HepG2 (cell line): ENCODE measurements around the gene SRRM4. TPM values are rescaled to one million over a fixed set of nuclear protein-coding genes. Genes with fewer than 3 reads are reported as not detected.

Experiments used
- ATAC-seq: fragments of 200-7000 bp; cut with Tn5 transposase; 3 replicates; pipeline ENCODE4 v1.9.1; 2020; ENCODE audit warnings: mild to moderate bottlenecking, moderate library complexity
- BruUV-seq: library from RNA; stranded (reverse); fragments of 400-500 nt; replicated peaks from 2 replicates; lab custom pipeline; 2021; lab: Mats Ljungman, UMichigan
- CTCF ChIA-PET: fragments of 300-600 bp; formaldehyde crosslinking; extraction: SDS; loops from one replicate; lab custom pipeline; 2021; ENCODE audit warnings: low total read pairs, inconsistent platforms, low intra/inter-chr PET ratio; lab: Yijun Ruan, JAX
- POLR2A ChIA-PET: fragments of 350-600 bp; sonication (Branson Sonifier 250); formaldehyde crosslinking; loops from one replicate; lab custom pipeline; 2020; ENCODE audit warnings: antibody characterized with exemption, inconsistent platforms; lab: Yijun Ruan, JAX
- DNase-seq: peaks from one replicate; pipeline ENCODE4 v3.0.0-alpha.2; 2015; ENCODE audit warnings: low spot score
- FAIRE-seq: peaks from 3 replicates; lab custom pipeline; 2011; peaks lifted over from hg19 to GRCh38; lab: Jason Lieb, UNC
- H2AFZ ChIP-seq: one replicate; pipeline ENCODE4 v1.6.1; 2011; ENCODE audit warnings: low read length, inconsistent platforms
- H3K27ac ChIP-seq: fragments of 300-600 bp; 3 replicates; pipeline ENCODE4 v1.8.0; 2011; ENCODE audit warnings: mixed run types, mild to moderate bottlenecking, mixed read lengths, low read length, inconsistent platforms; ENCODE audit not compliant: insufficient read depth; ENCODE audit errors: extremely low read length
- H3K27me3 ChIP-seq, 2 experiments: fragments of 200-600 bp in 1 of 2; 2 replicates in 1 of 2; 3 replicates in 1 of 2; pipeline versions ENCODE4 v1.6.0 to v1.8.0; 2011; ENCODE audit warnings: low read length in 2 of 2, mild to moderate bottlenecking in 2 of 2, moderate library complexity in 2 of 2, inconsistent platforms in 1 of 2; ENCODE audit not compliant: insufficient read depth in 2 of 2, control insufficient read depth in 1 of 2
- H3K36me3 ChIP-seq, 2 experiments: fragments of 200-600 bp in 1 of 2; replicated peaks in 1 of 2; 2 replicates in 1 of 2; 3 replicates in 1 of 2; pipeline versions ENCODE4 v1.5.1 to v1.8.0; 2011; ENCODE audit warnings: low read length in 2 of 2, inconsistent platforms in 1 of 2; ENCODE audit not compliant: insufficient read depth in 2 of 2, control insufficient read depth in 1 of 2
- H3K4me1 ChIP-seq: 2 replicates; pipeline ENCODE4 v1.5.1; 2012; ENCODE audit warnings: low read length, inconsistent platforms; ENCODE audit not compliant: insufficient read depth
- H3K4me2 ChIP-seq: 2 replicates; pipeline ENCODE4 v1.6.0; 2011; ENCODE audit warnings: low read depth, low read length, inconsistent platforms
- H3K4me3 ChIP-seq, 3 experiments: fragments of 200-600 bp in 1 of 3; sonication (generic), shearing (Covaris generic) in 1 of 3; replicated peaks in 1 of 3; 2 replicates each; pipeline ENCODE4 v1.5.1; 2011 to 2016; ENCODE audit warnings: low read length in 3 of 3, inconsistent platforms in 2 of 3, low read depth in 2 of 3, mild to moderate bottlenecking in 2 of 3, control low read depth in 1 of 3, mixed read lengths in 1 of 3; ENCODE audit not compliant: insufficient read depth in 1 of 3
- H3K79me2 ChIP-seq: one replicate; pipeline ENCODE4 v1.6.1; 2011; ENCODE audit warnings: low read length, inconsistent platforms; ENCODE audit not compliant: insufficient read depth
- H3K9ac ChIP-seq: 2 replicates; pipeline ENCODE4 v1.6.0; 2011; ENCODE audit warnings: mild to moderate bottlenecking, low read depth, low read length, inconsistent platforms; ENCODE audit not compliant: insufficient read depth
- H3K9me3 ChIP-seq: 2 replicates; pipeline ENCODE4 v1.5.1; 2012; ENCODE audit warnings: mild to moderate bottlenecking, low read length
- H4K20me1 ChIP-seq: 2 replicates; pipeline ENCODE4 v1.6.0; 2011; ENCODE audit warnings: inconsistent platforms, mild to moderate bottlenecking, low read length, moderate library complexity; ENCODE audit not compliant: insufficient read depth
- KDM5B ChIP-seq: sonication (generic); formaldehyde crosslinking; IDR thresholded peaks from 2 replicates; pipeline ENCODE4 v1.4.0; 2020; ENCODE audit warnings: missing genetic modification reagents, mild to moderate bottlenecking, borderline replicate concordance
- KDM6A ChIP-seq: IDR thresholded peaks from 2 replicates; pipeline ENCODE4 v1.6.1; 2016; ENCODE audit warnings: low read depth
- POLR2AphosphoS5 ChIP-seq: IDR thresholded peaks from 2 replicates; pipeline ENCODE4 v1.6.1; 2012; ENCODE audit warnings: low read depth, low read length
- SRF ChIP-seq: IDR thresholded peaks from 2 replicates; pipeline ENCODE4 v1.6.1; 2011; ENCODE audit warnings: mild to moderate bottlenecking, low read depth, low read length, moderate library complexity
- WIZ ChIP-seq: sonication (generic); formaldehyde crosslinking; IDR thresholded peaks from 2 replicates; pipeline ENCODE4 v1.5.1; 2020; ENCODE audit warnings: mild to moderate bottlenecking, missing genetic modification reagents
- ZFP62 ChIP-seq: sonication (generic); formaldehyde crosslinking; IDR thresholded peaks from 2 replicates; pipeline ENCODE4 v1.4.0; 2020; ENCODE audit warnings: missing genetic modification reagents
- ZNF235 ChIP-seq: sonication (generic); formaldehyde crosslinking; IDR thresholded peaks from 2 replicates; pipeline ENCODE4 v1.8.1; 2023; ENCODE audit warnings: mild to moderate bottlenecking, missing genetic modification reagents, borderline replicate concordance
- ZNF281 ChIP-seq: sonication (generic); formaldehyde crosslinking; IDR thresholded peaks from 2 replicates; pipeline ENCODE4 v1.4.0; 2020; ENCODE audit warnings: missing genetic modification reagents, borderline replicate concordance
- ZNF468 ChIP-seq: sonication (generic); formaldehyde crosslinking; IDR thresholded peaks from 2 replicates; pipeline ENCODE4 v1.8.0; 2022; ENCODE audit warnings: mild to moderate bottlenecking, moderate library complexity, missing genetic modification reagents
- ZNF672 ChIP-seq: sonication (generic); formaldehyde crosslinking; IDR thresholded peaks from 2 replicates; pipeline ENCODE4 v1.8.1; 2022; ENCODE audit warnings: missing genetic modification reagents
- ZZZ3 ChIP-seq: sonication (generic); formaldehyde crosslinking; IDR thresholded peaks from 2 replicates; pipeline ENCODE4 v1.4.0; 2020; ENCODE audit warnings: missing genetic modification reagents, mild to moderate bottlenecking, borderline replicate concordance
- WGBS: methylation state at CpG from one replicate; pipeline ENCODE4 v1.1.6; 2017; ENCODE audit warnings: low lambda C conversion rate; 5-methylcytosine and 5-hydroxymethylcytosine counted together
- in situ Hi-C: cut with HindIII; loops from 2 replicates; pipeline ENCODE4 v1.10.0; 2017; ENCODE audit warnings: low pct_unique_long_range_greater_than_20kb; ENCODE audit not compliant: extremely low pct_ligation_motif_present
- intact Hi-C: fragments of 100-400 bp; cut with micrococcal nuclease; formaldehyde crosslinking; loops from one replicate; pipeline ENCODE4 v1.10.0; 2022; ENCODE audit not compliant: unreplicated experiment
- polyA plus RNA-seq, 8 experiments: library from polyadenylated mRNA; depleted of rRNA in 3 of 8; stranded (reverse) in 7 of 8; unstranded in 1 of 8; fragments of >200 nt; fragmentation: Illumina TruSeq in 4 of 8; extraction: Trizol in 4 of 8; gene quantifications; 2 replicates each; pipeline versions ENCODE4 v1.2.1 to v1.2.3, GENCODE V29; 2011 to 2016; ENCODE audit warnings: low read depth in 4 of 8, missing spikeins in 1 of 8, mixed read lengths in 1 of 8; ENCODE audit not compliant: insufficient read depth in 1 of 8
- total RNA-seq, 5 experiments: library from RNA; depleted of rRNA; stranded (reverse); fragments of >200 nt; fragmentation: Illumina TruSeq; extraction: Trizol; gene quantifications; 2 replicates each; pipeline ENCODE4 v1.2.3, GENCODE V29; 2016; ENCODE audit warnings: low read depth in 1 of 5
- TF ChIP-seq, protein P1 (sequence below): sonication (generic); formaldehyde crosslinking; IDR thresholded peaks from 2 replicates; pipeline ENCODE4 v1.8.0; 2022; ENCODE audit warnings: mild to moderate bottlenecking, missing genetic modification reagents
- TF ChIP-seq, protein P2 (sequence below): sonication (generic); formaldehyde crosslinking; conservative IDR thresholded peaks from 2 replicates; pipeline ENCODE4 v1.4.0; 2020; ENCODE audit warnings: missing genetic modification reagents

SRRM4 gene
- total and polyA plus RNA-seq, 2 of the 13 experiments (the other 11 are each of a cell fraction or from before 2014, with no cell fraction given) = not detected

- H2AFZ ChIP-seq = no peak overlapping the region
- H3K27ac ChIP-seq = no peak overlapping the region
- no peak for FAIRE-seq
- H3K79me2 ChIP-seq = no peaks in the 10 kb centered on the region
- H3K36me3 ChIP-seq = no peaks in the 10 kb centered on the region
- no peak overlapping the region for H3K9ac ChIP-seq
- H3K4me2 ChIP-seq = no peak overlapping the region
- no peak for DNase-seq
- no peak overlapping the region for H3K4me3 ChIP-seq
- no peaks in the 10 kb centered on the region for H4K20me1 ChIP-seq
- H3K9me3 ChIP-seq = no peaks in the 10 kb centered on the region
- in situ Hi-C loops (no loop called here), intact Hi-C loops (no loop called here)
- no peaks in the 10 kb centered on the region; a peak in 1 of 5 replicates for H3K27me3 ChIP-seq
- no TSS peak for BruUV-seq
- ATAC-seq = no peak
- WGBS = 14% methylated on average over 5 of the region's 5 CpGs
- no peaks in the 10 kb centered on the region for H3K4me1 ChIP-seq
- ChIA-PET CTCF (no interaction called here), POLR2A (no interaction called here)
- TF ChIP-seq, protein P1, sequence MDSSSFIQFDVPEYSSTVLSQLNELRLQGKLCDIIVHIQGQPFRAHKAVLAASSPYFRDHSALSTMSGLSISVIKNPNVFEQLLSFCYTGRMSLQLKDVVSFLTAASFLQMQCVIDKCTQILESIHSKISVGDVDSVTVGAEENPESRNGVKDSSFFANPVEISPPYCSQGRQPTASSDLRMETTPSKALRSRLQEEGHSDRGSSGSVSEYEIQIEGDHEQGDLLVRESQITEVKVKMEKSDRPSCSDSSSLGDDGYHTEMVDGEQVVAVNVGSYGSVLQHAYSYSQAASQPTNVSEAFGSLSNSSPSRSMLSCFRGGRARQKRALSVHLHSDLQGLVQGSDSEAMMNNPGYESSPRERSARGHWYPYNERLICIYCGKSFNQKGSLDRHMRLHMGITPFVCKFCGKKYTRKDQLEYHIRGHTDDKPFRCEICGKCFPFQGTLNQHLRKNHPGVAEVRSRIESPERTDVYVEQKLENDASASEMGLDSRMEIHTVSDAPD (CRISPR knock-in tag) = no peak
- TF ChIP-seq KDM6A (CRISPR knock-in tag) = no peak
- TF ChIP-seq, protein P2, sequence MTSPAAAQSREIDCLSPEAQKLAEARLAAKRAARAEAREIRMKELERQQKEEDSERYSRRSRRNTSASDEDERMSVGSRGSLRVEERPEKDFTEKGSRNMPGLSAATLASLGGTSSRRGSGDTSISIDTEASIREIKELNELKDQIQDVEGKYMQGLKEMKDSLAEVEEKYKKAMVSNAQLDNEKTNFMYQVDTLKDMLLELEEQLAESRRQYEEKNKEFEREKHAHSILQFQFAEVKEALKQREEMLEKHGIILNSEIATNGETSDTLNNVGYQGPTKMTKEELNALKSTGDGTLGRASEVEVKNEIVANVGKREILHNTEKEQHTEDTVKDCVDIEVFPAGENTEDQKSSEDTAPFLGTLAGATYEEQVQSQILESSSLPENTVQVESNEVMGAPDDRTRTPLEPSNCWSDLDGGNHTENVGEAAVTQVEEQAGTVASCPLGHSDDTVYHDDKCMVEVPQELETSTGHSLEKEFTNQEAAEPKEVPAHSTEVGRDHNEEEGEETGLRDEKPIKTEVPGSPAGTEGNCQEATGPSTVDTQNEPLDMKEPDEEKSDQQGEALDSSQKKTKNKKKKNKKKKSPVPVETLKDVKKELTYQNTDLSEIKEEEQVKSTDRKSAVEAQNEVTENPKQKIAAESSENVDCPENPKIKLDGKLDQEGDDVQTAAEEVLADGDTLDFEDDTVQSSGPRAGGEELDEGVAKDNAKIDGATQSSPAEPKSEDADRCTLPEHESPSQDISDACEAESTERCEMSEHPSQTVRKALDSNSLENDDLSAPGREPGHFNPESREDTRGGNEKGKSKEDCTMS (CRISPR knock-in tag) = no peak
- no peak for TF ChIP-seq ZNF235 (CRISPR knock-in tag)
- TF ChIP-seq ZNF468 (CRISPR knock-in tag) = no peak
- no peak for TF ChIP-seq POLR2AphosphoS5
- no peak for TF ChIP-seq ZNF281 (CRISPR knock-in tag)
- TF ChIP-seq ZFP62 = no peak
- no peak for TF ChIP-seq ZNF672 (CRISPR knock-in tag)
- TF ChIP-seq SRF = no peak
- TF ChIP-seq KDM5B = no peak
- no peak for TF ChIP-seq ZZZ3 (CRISPR knock-in tag)
- no peak for TF ChIP-seq WIZ (CRISPR knock-in tag)
Measured at GRCh38 chr12:119171291-119171690, 189.9 kb downstream of the SRRM4 start.
